Hepatocyte (in vitro differentiated cells): ENCODE results near the gene CNOT4.

ENCODE experiments used
- CTCF ChIP-seq: fragments of 200-600 bp; sonication (generic); IDR thresholded peaks from 2 replicates; pipeline ENCODE4 v1.5.1; 2016; ENCODE audit warnings: antibody characterized with exemption, mild to moderate bottlenecking; ENCODE audit not compliant: poor library complexity
- EZH2 ChIP-seq: fragments of 200-600 bp; sonication (generic); IDR thresholded peaks from 2 replicates; pipeline ENCODE4 v1.6.1; 2016; ENCODE audit warnings: antibody characterized with exemption, mild to moderate bottlenecking, borderline replicate concordance

- TF ChIP-seq EZH2: no peak
- no peak for TF ChIP-seq CTCF
Observed at GRCh38 chr7:135330088-135330487, 179.8 kb downstream of the CNOT4 start.
